GM12872 (cell line): Measurements from ENCODE around the gene FAM131B.

Experiments used
- CTCF ChIP-seq: IDR thresholded peaks from 3 replicates; pipeline ENCODE4 v1.5.1; 2011; ENCODE audit warnings: low read depth, mild to moderate bottlenecking, low read length, moderate library complexity; ENCODE audit not compliant: insufficient read depth

The FAM131B gene

DNA sequence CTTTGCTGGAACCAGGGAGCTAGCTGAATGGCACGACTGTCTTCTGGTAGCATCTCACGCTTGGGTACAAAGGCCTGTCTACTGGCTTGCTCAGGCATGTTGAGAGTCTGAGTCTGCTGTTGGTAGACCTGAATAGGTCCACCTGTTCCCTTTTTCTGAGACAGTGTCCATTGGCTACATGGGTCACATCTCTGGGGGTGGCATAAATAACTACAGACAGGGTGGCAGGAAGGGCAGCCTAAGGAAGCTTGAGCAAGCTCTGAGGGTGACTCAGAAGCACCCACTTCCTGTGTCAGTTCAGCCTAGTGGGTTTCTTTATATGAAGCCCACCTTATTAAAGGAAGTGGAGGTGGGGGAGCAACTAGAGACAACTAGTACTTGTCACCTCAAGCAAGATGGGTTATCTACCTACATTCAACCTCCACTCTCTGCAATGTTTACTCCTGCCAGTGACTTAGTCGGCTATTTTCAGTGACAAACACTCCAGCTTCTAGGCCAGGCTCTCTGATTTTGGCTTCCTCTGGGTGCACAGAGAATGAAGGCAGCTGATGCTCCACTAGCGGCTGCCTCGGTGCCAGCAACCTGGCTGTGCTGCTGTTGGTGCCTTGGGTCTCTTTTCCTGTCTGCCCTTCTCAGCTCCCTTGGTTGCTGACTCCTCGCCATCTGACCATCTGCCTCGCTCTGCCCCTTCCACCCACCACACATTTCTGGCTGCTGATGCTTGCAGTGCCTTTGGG, 13.0 kb upstream of the FAM131B start:
- no peak for TF ChIP-seq CTCF

DNA sequence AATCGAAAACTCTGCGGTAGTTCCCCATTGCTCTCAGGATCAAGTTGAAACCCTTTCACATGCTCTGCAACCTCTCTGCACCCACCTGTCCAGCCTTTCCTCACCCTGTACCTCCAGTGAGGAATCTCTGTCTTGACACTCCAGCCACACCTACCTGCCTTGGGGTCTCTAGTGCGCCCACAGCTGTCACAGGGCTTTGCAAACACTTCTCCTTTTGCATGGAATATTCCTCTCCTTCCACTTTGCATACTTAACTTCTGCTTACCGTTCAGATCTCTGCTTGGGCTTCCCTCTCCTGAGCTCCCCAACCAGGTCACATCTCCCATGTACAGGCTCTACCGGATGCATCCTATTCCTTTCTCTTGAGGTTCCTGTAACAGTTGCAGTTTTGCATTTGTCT, 12.0 kb upstream of the FAM131B start:
- no peak for TF ChIP-seq CTCF

GRCh38 chr7:143373255-143373794, 10.8 kb upstream of the FAM131B start:
- TF ChIP-seq CTCF = 0 out of 3 replicates have a peak, but pooled peaks have one; percentile 4

- TF ChIP-seq CTCF = no peak
Measured at GRCh38 chr7:143372070-143372469, 9.6 kb upstream of the FAM131B start.

- no peak for TF ChIP-seq CTCF
Measured at GRCh38 chr7:143369678-143370651, 7.5 kb upstream of the FAM131B start.

- no peak for TF ChIP-seq CTCF
Measured at GRCh38 chr7:143368387-143368786, 5.9 kb upstream of the FAM131B start.

DNA sequence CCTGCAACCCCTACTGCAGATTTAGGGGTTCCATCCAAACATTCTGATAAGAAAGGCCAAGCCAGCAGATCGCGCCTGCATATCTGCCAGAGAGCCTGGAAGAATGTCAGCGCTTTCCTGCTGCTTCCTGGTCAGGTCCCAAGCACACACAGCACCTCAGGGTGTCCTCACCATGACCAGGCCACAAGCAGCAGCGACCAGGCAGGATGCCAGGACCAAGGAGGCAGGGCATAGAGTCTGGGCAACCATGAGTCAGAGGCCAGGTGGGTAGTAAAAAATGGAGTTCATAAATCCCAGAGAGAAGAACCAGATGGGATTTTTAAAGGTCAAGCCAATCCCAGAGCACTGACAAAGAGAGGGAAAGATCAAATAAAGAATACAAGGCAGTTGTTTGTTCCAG, 5.5 kb upstream of the FAM131B start:
- no peak for TF ChIP-seq CTCF
